ENCODE results near the gene SLC10A4. TPM values are rescaled to one million over a fixed set of nuclear protein-coding genes. Genes with fewer than 3 reads are reported as not detected.

SLC10A4 gene
- total and polyA plus RNA-seq, 2 of the 8 experiments (the other 6 are each of a cell fraction or from before 2014, with no cell fraction given), result 4.5 to 5.6 TPM

DNA sequence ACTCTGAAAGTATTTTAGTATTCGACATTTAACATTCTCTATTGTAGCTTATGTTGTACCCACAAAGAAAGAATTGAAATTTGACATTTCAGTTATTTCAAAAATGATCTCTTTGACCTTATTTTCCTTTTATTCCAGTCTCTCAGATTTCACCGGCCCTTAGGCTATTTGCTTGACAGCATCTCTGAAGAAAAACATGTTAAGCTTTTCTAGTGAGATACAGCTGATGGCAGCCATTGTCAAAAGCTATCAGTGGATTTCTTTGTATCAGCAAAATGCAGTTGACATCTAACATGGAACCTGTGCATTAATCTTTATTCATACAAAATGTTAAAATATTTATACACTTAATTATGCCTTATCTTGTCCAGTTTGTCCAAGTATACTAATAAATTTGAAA is 23.6 kb downstream of the SLC10A4 start (continued):
- TF ChIP-seq CHD7 (IDR thresholded peaks at IDR 0.05; ENCODE audit: insufficient replicate concordance, low read length) (no peak), TCF12 (IDR thresholded peaks at IDR 0.05; ENCODE audit: low read depth, low read length) (no peak), USF2 (IDR thresholded peaks at IDR 0.05; ENCODE audit: low read length) (no peak), KDM5A (IDR thresholded peaks at IDR 0.05; ENCODE audit: low read length) (no peak), JUND (IDR thresholded peaks at IDR 0.05; ENCODE audit: low read length) (no peak), MAFK (IDR thresholded peaks at IDR 0.05; ENCODE audit: low read depth, low read length) (no peak), SP1 (IDR thresholded peaks at IDR 0.05; ENCODE audit: low read depth, low read length) (no peak), SUZ12 (IDR thresholded peaks at IDR 0.05; ENCODE audit: low read length) (no peak), SIX5 (IDR thresholded peaks at IDR 0.05; ENCODE audit: low read depth, low read length) (no peak), YY1 (IDR thresholded peaks at IDR 0.05; ENCODE audit: low read depth, low read length) (no peak)
